Fibroblast of skin of scalp (primary cell): ENCODE data around the gene GRIK1.

Experiments used
- DNase-seq: peaks from one replicate; pipeline ENCODE4 v3.0.0-alpha.2; 2013

Gene GRIK1

DNA sequence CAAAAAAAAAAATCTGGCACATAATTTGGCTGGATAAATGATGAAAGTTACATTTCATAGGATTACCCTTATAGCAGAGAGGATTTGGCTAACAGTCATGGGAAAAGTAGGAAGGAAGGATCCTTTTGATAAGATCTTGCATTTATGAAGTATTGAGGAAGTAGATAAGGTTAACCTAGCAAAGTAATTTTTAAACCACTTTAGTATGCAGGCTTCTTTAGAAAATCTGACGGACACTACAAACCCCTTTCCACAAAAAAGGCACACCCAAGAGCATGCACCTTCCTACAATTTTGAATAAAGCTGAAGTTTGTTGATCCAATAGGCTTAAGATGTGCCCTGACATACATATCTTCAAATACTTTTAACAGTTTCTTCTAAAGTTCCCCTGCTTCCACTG lies 275.2 kb downstream of the GRIK1 start:
- DNase-seq, result no peak

DNA sequence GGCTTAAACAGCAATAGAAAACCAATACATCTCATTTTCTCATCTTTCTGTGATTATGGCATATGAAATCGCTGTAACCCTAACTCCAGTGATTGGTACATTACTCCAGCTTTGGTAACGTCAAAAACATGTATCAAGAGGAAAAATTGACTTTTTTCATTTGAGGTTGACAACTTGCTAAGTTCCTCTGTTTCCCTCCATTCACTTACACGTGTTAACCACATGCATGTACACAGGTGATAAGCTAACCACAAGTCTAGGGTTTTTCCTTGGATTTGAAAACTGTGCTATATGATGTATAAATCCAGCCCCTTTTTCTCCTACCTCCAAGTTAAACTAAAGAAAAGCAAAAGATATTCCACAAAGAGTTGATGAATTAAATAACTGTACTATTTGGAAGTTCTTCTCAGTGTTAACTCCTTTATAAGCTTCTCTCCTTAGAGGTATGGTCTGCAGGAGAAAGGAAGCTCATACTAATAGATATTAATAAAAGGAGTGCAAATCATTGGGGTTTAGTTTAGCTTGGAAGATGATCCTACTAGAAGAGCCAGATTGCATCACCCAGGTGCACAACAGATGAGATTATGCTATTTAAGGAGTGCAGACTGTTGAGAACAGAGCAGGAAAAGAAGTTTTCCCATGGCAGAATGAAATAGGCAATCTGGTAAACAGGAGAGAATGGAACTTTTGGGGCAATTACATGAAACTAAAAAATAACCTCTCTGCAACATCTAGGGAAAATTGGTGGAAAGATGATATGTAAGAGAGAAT lies 277.9 kb downstream of the GRIK1 start:
- DNase-seq, result no peak

DNA sequence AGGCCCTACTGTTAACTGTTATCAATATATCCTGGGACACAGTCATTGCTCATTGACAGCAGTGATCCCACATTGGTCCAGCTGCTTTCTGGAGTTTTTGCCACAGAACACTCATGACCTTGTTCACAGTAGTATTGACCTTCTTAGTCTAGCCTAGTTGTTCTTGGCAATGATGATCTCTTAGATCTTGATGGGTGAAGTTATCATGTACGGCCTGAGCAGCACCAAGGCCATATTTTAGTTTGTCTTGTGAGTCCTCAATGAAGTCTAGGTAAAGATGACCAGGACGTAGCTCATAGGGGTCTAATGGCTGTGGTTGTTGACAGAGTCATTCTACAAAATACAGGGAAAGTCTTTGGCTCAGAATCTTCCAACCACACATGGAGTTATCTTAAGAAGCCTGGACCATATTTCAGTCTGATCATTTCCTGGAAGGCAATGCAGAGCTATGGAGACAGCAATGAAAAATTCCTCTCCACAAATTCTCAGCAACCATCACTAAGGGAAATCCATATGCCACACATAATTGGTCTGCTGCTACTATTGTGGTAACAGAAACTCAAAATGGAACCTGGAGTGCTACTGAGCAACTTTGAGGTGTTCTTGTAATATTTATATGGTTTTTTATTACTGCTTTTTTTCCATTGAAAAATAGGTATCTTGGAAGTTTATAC lies 279.6 kb downstream of the GRIK1 start:
- no peak for DNase-seq

DNA sequence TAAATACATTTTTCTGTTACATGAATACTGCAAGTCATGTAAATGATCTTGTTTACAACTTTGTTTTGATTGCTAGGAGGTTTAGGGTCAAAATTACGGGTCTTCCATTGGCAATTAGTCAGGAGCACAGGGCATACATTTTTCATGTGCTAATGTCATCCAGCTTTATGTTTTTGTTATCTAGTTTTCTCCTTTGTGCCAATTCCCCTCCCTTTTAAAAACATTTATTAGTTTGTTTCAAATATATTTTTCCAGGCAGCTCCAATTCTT lies 280.9 kb downstream of the GRIK1 start:
- DNase-seq, result no peak

DNA sequence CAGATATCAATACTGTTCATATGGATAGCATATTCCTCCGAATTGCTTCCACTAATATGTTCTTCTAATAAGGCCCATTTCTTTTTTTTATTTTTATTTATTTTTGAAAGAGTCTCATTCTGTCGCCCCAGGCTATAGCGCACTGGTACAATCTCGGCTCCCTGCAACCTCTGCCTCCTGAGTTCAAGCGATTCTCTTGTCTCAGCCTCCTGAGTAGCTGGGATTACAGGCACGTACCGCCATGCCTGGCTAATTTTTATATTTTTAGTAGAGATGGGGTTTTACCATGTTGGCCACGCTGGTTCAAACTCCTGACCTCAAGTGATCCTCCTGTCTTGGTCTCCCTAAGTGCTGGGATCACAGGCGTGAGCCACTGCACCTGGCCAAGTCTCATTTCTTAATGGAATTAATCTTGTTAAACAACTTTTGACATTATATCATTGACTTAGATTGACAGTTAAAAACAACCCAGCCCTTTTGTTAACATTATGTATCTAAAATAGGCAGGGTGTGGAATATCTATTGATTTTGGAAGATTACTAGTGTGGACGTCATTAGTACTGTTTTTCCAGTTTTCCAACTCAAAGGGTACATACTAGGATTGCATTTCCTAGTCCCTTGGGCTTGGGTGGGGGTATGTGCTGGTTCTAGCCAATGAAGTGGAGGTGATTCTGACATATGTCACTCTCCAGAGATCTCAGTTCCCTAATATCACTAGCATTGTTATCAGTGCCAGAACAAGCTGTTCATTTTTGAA lies 281.4 kb downstream of the GRIK1 start:
- no peak for DNase-seq

DNA sequence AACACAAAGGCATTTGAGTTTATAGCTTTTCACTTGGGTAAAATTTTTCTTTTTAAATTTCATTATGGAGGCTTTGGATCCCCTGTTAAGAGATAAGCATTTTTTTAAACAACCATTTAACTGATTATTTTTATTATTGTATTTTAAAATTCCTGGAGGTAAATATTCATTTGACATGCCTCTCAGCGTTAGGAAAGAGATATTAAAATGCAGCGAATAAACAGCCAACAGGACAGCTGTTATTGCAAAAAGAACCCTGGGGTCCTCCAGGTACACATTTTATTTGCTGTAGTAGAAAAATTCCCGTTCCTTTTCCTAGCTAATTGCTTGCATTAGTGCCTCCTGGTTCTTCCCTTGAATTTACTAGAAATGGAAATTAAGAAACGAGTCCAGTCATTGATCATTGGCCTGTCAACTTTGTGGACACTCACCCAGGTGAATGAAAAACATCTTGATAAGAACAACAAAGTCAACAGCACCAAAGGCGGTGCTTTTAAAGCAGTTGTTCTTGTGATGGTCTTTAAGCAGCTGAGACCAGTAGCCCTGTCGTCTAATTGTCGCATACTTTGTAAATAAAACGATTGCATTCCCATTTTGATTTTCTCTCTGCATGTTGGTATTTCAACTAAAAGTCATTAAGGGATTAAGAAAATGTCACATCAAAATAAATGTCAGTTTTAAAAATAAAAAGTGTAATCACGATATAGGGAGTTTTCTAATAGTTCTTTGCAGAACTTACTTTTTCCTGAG lies 282.4 kb downstream of the GRIK1 start:
- no peak for DNase-seq

DNA sequence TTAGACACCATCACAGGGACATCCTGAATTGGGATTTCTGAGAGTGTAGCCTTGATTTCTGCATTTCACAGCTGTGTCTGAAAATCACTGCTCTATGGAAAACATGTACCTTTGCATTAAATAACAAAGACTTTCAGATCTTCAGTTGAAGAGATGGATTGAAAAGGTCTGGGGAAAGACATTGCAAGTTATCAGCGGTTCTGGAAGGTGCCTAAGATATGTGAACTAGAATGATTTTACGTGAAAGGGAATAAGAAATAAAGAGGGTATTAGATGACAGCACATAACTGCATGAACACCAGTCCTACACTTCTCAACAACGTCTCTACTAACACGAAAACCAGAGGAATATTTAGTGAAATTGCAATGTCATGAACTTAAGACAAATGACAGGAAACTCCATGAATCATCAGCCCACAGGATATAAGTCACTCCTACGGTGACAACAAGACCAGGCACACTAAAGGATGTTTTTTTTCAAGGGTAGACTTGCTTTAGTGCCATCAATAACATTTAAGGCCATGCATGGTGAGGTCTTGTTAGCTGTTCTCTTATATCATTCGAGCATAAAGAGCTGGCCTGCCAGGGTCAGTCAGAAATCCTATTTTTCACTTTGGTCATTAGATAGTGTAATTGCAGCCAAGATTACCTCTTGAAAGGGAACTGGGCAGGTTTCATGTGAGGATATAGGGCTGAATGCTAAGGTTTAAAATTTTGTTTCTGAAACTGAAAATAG lies 283.1 kb downstream of the GRIK1 start:
- peak; percentile 86 for DNase-seq

DNA sequence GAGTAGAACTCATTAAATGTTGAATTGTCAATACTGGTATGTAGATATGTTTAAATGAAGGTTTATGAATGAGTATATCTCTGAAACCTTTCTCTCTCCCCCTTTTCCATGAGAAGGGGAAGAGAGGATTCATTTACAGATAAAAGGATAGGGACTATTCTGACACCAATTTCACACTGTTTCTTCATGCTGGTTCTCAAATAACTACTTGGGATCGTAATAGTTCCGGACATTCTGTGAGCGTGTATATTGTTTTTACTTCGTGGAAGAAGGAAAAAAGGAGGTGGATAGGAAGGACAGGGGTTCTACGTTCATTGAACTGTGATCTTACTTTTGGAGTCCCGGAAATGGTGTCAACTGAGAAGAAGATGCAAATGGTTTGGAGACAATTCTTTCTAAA lies 284.2 kb downstream of the GRIK1 start:
- no peak for DNase-seq

DNA sequence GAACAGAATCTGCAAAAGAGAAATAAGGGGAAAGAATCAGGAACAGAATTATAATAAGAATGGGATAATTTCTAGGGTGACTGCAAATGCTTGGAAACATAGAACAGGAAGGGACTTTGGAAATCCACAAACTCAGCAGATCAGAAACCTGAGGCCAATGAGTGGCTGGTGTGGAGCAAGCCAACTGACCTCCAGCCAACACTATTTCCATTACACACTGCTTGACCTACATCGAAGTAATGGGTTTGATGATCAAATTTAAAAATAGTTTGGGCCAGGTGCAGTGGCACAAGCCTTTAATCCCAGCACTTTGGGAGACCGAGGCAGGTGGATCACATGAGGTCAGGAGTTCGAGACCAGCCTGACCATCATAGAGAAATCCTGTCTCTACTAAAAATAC lies 284.9 kb downstream of the GRIK1 start:
- no peak for DNase-seq

DNA sequence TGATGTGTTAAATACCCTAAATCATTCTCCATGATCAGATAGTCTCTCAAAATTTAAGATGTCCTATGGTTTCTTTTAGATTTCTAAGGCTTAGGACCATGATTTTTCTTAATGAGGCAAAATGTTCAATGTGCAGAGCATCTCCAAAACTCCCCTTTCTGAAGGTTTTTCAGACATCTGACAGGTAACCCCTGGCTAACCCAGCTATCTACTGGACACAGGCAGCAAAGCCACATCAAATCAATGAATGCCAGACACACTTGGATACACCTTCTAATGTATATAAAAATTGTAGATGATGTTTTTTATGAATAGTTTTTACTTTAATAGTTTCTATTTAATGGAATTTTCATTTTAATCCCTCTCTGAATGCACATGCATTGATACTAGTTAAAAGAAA lies 285.6 kb downstream of the GRIK1 start:
- no peak for DNase-seq

DNA sequence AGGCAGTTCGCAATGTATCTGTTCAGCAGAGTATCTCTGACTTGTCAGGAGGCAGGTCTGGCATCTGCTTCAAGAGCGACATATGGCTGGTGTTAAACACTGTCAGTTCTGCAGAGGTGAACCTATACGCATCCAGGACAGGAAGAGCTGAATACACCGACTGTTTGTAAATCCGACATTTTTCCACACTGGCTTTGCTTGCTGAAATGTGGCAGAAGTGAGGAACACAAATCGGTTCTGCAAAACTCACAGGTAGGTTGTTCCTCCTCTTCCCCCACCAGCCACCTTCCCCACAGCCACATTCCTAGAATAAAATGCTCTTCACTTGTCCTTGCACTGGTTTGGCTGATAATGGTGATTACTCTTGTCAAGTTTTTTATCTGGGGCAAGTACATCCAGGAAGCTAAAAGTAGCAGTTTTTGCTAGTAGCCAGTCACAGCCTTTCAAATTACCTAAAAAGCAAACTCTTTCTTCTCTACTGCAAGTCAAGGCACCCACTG lies 289.2 kb downstream of the GRIK1 start:
- DNase-seq, result no peak

DNA sequence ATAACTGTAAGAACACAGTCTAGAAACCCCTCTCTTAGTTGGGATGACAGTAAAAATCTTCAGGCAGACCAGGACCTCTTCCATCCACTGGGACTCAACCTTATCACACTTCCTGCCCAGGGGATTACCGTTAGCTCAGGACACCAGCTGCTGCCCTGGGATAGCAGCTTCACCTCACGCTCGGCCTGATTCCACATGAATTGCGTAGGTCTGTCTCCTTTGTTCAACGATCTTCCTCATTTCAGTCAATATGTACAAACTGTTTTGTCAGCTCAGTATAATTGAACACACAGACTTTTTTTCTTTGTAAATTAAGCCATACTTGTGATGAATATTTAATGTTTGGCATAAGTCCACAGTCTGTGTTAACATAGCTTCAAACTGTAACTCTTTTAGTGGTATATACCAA lies 290.4 kb downstream of the GRIK1 start:
- DNase-seq, result no peak

DNA sequence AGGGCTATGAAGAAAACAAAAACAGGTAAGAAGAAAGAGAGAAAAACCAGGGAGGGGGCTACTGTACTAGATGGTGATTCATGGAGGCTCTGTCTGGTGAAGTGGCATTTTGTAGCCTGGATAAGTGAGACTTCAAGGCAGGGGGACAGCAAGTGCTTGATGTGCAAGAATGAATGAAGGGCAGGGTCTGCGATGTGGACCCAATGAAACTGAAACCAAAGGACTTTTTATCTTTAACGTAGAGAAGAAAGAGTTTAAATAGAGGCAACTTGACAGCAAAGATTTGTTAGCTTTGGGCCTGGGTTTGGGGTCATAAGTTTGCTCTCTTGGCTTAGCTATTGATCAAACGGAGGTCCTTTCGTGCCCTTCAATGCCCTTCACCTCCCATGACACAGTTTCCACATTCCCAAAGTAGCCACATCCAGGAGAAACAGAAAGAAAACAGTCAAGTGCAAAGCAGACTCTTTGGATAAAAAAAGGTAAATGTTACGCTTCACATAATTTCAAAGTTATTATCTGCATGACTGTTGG lies 291.0 kb downstream of the GRIK1 start:
- no peak for DNase-seq

DNA sequence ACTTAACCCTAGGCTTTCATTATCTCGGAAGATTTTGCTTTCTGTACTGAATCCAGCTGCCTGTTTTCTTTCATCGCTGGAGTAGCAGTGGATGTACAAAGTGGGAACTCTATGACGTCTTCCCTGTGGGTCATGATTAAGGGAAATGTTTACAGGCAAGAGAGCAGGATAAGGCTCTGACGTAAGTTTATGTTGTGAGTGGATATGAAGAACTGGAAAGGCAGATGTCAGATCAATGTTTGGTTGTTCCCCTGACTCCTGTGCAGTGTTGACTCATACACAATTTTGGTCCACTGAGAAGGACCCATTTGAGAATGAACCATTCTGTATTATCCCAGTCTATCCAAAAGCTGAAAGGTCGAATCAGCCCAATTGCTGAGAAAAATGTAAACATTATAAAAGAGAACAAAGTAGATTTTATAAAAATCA lies 292.4 kb downstream of the GRIK1 start:
- no peak for DNase-seq

DNA sequence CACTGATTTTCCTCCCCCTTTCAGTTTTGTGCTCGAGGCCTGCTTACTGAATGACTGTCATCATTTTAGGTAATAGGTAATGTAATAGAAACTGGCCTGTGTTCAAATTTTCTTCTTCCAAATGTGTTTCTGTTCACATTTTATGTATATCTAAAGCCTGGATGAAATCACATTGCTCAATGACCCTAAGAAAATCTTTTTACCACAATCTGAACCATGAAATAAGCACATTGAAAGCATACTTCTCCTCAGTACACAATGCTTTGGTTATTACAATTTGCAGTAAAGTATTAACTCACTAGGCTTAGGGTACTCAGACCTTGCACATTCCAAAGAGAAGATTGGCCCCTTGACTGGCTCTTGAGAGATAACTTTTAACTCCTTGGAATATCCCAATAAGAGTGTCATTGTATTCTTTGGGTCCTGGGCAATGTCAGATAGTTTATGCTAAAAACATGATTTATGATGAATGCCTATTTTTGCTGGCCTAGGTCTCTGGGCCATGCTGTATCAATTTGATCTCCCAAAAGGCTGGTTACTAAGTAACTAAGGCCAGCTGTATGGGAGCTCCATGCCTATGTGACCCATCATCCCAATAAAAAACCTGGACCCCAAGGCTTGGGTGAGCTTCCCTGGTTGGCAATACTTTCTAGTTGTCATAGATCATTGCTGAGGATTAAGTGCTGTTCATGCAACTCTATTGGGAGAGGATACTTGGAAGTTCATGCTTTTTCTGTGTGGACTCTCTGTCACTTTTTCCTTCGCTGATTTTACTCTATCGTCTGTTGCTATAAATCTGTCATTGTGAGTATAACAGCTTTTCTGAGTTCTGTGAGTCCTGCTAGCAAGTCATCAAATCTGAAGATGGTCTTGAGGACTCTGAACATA lies 293.9 kb downstream of the GRIK1 start:
- no peak for DNase-seq

DNA sequence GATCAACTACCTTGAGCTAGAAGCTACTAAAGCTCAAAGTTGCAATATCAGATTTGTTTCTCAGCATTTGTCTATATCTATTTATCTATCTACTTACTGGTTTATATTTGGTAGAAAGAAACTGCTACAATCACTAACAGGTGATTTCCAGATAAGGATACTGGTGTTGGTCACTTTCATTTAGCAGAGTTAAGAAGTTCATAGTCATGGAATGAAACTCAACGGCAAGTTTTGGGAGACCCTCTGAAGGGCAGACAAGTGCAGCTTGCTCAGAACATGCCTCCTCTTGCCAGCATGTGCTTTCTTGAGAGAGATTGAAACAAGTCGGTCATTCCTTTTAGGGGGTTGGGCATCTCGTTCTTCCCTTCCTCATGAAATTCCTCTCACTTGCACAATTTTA lies 296.5 kb downstream of the GRIK1 start:
- no peak for DNase-seq

DNA sequence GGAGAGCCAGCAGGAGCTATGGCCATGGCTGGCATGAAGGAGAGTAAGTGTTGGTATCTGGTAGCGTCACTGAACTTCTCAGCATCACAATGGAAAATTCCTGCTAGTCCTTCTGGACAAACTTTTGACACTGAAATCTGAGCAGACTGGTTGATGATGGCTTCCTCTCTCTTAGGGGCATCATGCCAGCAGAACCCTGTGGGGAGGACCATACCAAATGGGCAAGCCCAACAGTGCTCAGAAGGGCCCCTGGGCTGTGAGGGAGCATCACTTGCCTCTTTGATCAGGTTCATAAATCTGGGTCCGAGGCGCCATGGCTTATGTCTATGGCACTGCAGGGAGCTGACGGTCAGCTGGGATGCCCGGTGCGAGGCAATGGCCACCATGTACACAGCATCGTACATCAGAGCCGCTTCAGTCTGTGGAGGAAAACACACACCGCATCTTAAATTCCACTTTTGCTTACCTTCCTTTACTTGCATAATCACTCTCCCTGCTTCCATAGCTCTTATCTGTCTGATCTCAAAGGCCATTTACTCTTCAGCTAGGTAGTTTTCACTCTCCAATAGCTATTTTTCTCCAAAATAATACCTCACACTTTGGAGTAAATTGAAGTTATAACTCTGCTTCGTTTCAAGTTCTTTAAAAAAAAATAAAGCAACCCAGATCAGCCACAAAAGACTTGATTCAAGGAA lies 297.1 kb downstream of the GRIK1 start:
- no peak for DNase-seq

DNA sequence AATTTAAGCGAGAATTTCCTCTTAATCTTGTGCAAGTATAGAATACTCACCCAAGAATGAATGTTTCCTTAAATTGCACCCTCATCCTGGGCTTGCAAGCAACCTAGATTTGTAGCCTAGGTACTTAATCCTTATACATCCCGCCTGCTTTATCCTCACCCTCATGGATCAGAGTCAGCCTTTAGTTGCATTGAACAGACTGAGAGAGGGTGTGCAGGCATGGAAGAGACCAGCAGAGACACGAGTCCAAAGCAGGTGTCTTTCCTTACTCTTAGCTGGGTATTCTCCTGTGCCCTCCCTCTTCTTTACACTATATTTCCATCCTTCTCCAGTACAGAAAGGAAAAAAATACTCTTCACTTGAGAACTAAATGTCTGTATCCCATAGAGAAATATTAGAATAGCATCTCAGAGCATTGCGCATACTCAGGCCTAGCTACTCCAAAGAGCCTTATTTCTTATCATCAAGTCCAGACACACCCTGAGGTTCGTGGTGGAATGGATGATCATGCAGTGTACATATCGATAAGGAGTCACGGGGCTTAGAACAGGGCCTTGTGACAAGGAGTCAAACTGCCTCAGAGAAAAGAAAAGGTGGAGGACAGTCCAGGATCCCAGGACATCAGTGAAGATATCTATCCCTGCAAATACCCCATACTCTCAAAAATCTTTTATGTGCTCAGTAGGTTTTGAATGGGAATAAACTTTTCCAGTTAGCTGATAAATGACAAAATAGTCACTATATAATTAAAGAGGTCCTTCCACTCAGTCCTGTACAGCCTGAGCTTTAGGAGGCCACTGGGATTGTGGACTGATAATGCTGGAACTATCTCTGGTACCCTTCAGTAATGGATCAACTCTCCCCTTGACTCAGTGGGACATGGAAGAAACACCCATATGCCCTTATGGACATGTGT lies 297.9 kb downstream of the GRIK1 start:
- no peak for DNase-seq

DNA sequence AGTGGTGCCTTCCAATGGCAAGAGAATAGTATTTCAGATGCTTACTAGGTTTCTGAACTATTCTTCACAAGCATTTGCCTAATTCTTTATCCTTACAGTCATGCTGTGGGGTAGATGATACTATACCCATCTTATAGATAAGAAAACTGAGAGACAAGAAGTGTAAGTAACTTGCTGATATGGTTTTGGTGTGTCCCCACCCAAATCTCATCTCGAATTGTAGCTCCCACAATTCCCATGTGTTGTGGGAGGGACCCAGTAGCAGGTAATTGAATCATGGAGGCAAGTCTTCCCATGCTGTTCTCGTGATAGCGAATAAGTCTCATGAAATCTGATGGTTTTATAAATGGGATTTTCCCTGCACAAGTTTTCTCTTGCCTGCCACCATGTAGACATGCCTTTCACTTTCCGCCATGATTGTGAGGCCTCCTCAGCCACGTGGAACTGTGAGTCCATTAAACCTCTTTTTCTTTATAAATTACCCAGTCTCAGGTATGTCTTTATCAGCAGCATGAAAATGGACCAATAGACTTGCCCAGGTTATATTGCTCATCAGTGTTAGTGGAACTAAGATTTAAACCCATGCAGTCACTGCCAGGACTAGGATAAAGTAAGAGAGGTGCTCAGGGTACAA lies 298.7 kb downstream of the GRIK1 start:
- no peak for DNase-seq
